ENCODE data around the gene ABCA4.

The ABCA4 gene

GRCh38 chr1:93964096-93964776 lies 156.7 kb downstream of the ABCA4 start:
- DNase-seq (ENCODE audit: low spot score): no peak
- no peak for TF ChIP-seq CTCF (IDR thresholded peaks at IDR 0.05; ENCODE audit: borderline replicate concordance, control extremely low read depth, extremely low read depth, insufficient read depth, missing control alignments)
- in situ Hi-C loops (cut with MboI; ENCODE audit: low sequenced_read_pairs, unreplicated experiment): no loop called here

DNA sequence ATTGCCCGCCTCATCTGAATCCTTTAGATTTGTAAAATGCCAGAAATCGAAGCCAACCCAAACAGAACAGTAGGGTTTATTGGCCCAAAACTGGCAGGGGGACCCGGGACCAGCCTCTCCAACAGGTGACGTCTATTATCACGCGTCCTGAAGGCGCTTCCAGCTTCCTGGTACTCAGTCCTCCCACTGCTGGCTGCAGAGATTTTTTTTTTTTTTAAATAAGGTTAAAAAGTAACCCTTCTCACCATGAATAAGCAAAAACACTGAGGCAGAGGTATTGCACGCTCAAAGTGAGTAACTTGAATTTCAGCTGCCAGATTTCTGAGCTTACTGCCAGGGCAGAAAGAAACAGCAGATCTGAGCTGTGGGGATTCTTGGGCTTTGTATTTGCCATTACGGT lies 157.4 kb downstream of the ABCA4 start:
- in situ Hi-C loops (cut with MboI; ENCODE audit: low sequenced_read_pairs, unreplicated experiment): no loop called here
- no peak for DNase-seq (ENCODE audit: low spot score)
- no peak for TF ChIP-seq CTCF (IDR thresholded peaks at IDR 0.05; ENCODE audit: borderline replicate concordance, control extremely low read depth, extremely low read depth, insufficient read depth, missing control alignments)

DNA sequence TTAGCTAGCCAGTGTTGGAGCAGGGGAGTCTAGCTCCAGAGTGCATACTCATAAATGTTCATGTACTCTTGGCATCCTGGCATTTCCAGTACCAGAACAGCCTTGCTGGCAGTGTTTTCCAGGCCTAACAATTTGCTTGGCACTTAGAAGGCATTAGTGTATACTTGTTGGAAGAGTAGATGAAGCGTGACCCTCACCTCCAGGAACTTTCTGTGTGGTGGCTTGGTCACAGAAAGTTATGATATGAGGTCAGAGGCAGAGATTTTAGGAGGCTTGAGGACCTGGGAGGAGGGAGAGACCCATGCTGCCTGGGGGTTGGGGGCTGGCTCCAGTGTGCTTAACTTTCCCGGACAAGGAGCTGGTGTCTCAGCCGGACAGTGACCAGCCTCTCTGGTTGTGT lies 159.0 kb downstream of the ABCA4 start:
- in situ Hi-C loops (cut with MboI; ENCODE audit: low sequenced_read_pairs, unreplicated experiment): no loop called here
- TF ChIP-seq CTCF (IDR thresholded peaks at IDR 0.05; ENCODE audit: borderline replicate concordance, control extremely low read depth, extremely low read depth, insufficient read depth, missing control alignments): no peak
- no peak for DNase-seq (ENCODE audit: low spot score)

GRCh38 chr1:93961443-93961842 lies 159.5 kb downstream of the ABCA4 start:
- no peak for DNase-seq (ENCODE audit: low spot score)
- no peak for TF ChIP-seq CTCF (IDR thresholded peaks at IDR 0.05; ENCODE audit: borderline replicate concordance, control extremely low read depth, extremely low read depth, insufficient read depth, missing control alignments)
- in situ Hi-C loops (cut with MboI; ENCODE audit: low sequenced_read_pairs, unreplicated experiment): no loop called here

- no peak for TF ChIP-seq CTCF (IDR thresholded peaks at IDR 0.05; ENCODE audit: borderline replicate concordance, control extremely low read depth, extremely low read depth, insufficient read depth, missing control alignments)
- DNase-seq (ENCODE audit: low spot score): no peak
- in situ Hi-C loops (cut with MboI; ENCODE audit: low sequenced_read_pairs, unreplicated experiment): no loop called here
These were observed 160.3 kb downstream of the ABCA4 start for GRCh38 chr1:93960641-93961147.

- in situ Hi-C loops (cut with MboI; ENCODE audit: low sequenced_read_pairs, unreplicated experiment): no loop called here
- no peak for DNase-seq (ENCODE audit: low spot score)
- no peak for TF ChIP-seq CTCF (IDR thresholded peaks at IDR 0.05; ENCODE audit: borderline replicate concordance, control extremely low read depth, extremely low read depth, insufficient read depth, missing control alignments)
These were observed 161.5 kb downstream of the ABCA4 start for GRCh38 chr1:93959413-93959812.

Data from GM13976 (cell line).